ENCODE results near the gene MRPS2.

Gene MRPS2

DNA sequence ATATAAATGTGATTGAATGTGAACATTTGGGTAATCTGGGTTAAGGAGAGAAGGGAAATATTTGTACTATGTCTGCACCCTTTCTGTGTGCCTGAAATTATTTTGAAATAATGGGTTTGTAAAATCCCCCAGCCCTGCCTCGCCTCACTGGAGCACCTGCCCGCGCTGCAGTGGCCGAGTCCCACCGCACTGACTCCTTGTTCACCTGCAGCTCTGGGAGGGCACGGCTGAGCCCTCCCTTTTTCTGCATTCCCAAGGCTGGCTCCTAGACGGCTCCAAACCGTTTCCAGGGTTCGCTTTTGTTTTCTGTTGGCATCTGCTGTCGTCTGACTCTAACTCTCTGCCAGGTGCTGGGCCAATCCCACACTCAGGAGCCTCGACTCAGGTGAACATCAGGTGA is 38.5 kb upstream of the MRPS2 start:
- ChIA-PET POLR2A (no interaction called here), CTCF (no interaction called here)
- TF ChIP-seq, protein P1, sequence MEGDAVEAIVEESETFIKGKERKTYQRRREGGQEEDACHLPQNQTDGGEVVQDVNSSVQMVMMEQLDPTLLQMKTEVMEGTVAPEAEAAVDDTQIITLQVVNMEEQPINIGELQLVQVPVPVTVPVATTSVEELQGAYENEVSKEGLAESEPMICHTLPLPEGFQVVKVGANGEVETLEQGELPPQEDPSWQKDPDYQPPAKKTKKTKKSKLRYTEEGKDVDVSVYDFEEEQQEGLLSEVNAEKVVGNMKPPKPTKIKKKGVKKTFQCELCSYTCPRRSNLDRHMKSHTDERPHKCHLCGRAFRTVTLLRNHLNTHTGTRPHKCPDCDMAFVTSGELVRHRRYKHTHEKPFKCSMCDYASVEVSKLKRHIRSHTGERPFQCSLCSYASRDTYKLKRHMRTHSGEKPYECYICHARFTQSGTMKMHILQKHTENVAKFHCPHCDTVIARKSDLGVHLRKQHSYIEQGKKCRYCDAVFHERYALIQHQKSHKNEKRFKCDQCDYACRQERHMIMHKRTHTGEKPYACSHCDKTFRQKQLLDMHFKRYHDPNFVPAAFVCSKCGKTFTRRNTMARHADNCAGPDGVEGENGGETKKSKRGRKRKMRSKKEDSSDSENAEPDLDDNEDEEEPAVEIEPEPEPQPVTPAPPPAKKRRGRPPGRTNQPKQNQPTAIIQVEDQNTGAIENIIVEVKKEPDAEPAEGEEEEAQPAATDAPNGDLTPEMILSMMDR (IDR thresholded peaks at IDR 0.05; ENCODE audit: control extremely low read depth, extremely low read depth, low read depth, missing control alignments): no peak
- no peak for DNase-seq (ENCODE audit: extremely low spot score)

DNA sequence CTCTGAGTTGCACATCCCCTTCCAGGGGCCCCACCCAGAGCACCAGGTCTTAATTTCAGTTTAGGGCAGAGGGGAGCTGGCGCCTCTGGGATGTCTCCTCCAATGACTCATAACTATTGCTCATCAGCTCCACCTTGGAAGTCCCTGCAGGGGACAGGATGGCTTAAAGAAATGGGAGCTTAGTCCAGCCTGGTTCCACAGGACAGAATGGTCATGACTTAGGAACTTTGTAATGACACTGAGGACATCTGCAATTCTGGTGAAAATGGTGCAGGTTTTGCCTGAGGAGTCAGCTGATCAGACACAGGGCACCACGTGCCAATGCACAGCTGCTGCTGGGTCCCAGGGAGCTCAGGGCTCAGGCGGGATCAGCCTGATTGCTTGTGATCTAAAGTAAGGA is 37.3 kb upstream of the MRPS2 start:
- no peak for DNase-seq (ENCODE audit: extremely low spot score)
- ChIA-PET CTCF (no interaction called here), POLR2A (no interaction called here)
- TF ChIP-seq, protein P1 (IDR thresholded peaks at IDR 0.05; ENCODE audit: control extremely low read depth, extremely low read depth, low read depth, missing control alignments): no peak

DNA sequence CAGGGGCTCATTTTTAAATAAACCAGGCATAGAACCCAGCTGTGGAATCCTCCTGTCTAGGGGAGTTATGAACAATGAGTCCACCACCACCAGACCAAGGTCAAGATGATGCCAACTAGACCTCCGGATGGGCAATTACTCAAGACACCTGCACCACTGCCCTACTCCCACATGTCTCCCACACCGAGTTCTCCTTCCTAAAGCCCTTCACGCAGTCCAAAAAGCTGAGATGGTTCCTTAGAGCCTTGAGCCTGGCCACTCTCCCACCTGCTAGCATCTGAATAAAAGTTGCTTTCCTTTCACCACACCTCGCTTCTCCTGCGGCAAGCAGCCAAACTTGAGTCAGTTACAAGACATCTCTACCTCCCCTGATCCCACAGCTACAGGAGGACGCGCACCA is 36.3 kb upstream of the MRPS2 start:
- ChIA-PET CTCF (no interaction called here), POLR2A (no interaction called here)
- DNase-seq (ENCODE audit: extremely low spot score): no peak

DNA sequence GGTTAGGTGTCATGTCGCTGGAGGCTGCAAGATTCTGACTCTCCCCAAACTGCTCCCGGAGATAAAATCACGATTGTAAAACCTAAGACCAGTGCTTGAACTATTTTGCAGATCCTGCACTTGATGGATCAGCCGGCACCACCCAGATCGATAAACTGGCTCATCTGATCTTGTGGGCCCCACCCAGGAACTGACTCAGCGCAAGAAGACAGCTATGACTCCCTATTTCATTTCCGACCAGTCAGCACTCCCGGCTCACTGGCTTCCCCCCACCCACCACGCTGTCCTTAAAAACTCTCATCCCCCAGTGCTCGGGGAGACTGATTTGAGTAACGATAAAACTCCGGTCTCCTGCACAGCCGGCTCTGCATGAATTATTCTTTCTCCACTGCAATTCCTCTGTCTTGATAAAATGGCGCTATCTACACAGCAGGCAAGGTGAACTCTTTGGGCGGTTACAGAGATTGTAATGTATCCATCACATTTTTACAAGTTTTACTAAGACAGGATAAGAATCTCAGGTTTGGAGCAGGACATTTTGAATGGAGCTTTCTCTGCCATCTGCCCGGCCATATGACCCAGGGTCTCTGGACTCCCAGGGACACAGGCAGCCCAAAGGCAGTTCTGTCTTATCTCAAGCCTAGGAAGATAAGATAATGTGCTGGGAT is 31.5 kb upstream of the MRPS2 start:
- POLR2A ChIA-PET: no interaction called here

More for the DNA sequence above, 36.3 kb upstream of the MRPS2 start:
- TF ChIP-seq, protein P1 (IDR thresholded peaks at IDR 0.05; ENCODE audit: control extremely low read depth, extremely low read depth, low read depth, missing control alignments): no peak

DNA sequence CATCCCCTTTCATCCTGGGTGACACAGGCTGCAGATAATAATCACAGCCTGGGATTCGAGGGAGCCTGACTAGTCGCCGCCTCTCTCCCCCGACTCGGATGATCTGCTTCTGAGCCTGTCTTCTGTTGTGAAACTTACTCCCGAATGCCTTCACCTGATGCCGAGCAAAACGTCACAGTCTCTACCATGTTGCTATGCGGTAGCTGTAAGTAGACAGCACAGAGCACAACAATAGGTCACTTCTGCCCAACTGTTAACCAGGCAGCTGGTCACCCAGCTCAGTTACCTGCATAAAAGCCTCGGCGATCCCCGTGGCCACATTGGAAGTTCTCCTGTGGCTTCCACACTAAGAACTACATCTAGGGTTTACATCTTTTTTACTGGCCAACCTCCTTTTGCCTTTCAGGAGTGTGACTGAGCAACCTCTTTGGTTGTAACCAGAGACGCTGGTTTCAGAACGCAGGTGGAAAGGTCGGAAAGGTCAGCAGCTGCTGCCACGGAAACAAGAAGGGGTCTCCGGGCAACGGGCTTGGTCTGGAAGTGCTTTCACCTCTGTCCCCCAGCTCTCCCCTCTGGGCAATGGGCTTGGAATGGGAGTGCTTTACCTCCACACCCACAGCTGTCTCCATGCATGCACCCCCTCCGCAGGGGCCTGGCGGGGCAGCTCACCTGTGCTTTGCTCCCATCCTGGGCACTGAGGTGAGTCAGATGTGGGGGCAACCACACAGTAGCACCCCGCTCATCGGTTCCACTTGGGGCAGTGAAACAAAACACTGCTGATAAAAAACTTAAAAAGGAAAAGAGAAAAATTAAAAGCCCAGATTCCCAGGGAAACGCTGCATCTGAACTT is 28.5 kb upstream of the MRPS2 start:
- no peak for DNase-seq (ENCODE audit: extremely low spot score)
- POLR2A ChIA-PET: no interaction called here
- CTCF ChIA-PET: no interaction called here
- TF ChIP-seq, protein P1 (IDR thresholded peaks at IDR 0.05; ENCODE audit: control extremely low read depth, extremely low read depth, low read depth, missing control alignments): no peak

More for the DNA sequence above, 31.5 kb upstream of the MRPS2 start:
- DNase-seq (ENCODE audit: extremely low spot score): no peak
- TF ChIP-seq, protein P1 (IDR thresholded peaks at IDR 0.05; ENCODE audit: control extremely low read depth, extremely low read depth, low read depth, missing control alignments): no peak
- CTCF ChIA-PET: no interaction called here

DNA sequence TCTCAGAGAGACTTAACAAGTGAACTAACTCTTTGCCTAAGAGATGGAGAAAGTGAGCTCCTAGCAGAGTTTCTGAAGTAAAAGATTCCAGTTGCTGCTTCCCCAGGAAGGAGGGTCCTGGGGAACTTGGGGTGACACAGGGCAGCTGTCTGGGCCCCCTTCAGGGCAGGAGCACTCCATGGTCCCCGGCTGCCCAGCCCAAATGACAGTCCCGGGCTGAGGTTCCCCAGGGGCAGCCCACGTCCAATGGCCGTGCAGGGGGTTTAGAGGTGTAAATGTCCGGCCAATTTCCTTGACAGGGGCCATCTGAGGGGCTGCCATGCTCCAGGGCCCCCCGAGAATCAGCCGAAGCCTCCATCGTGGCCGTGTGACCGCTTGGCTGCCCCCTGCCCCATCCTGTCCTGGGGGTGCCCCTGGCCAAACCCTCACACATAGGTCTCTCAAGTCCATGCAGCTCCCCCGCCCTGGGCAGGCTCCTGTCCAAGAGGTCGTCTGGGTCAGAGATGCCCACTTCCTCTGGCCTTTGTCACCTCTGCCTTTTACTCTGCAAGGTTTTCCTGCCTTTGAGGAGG is 26.4 kb upstream of the MRPS2 start:
- POLR2A ChIA-PET: no interaction called here
- CTCF ChIA-PET: no interaction called here
- DNase-seq (ENCODE audit: extremely low spot score): no peak
- TF ChIP-seq, protein P1 (IDR thresholded peaks at IDR 0.05; ENCODE audit: control extremely low read depth, extremely low read depth, low read depth, missing control alignments): no peak

Measured in GM10248 (cell line).